Loucy (cell line): ENCODE results near the gene PSMC6.

Experiments
- H2AFZ ChIP-seq: fragments of 200-600 bp; sonication (generic); 2 replicates; pipeline ENCODE4 v1.6.0; 2016; ENCODE audit warnings: antibody characterized with exemption, mild to moderate bottlenecking, low read length, moderate library complexity
- H3F3A ChIP-seq: fragments of 200-600 bp; 2 replicates; pipeline ENCODE4 v1.6.0; 2016; ENCODE audit warnings: antibody characterized with exemption, low read depth, mild to moderate bottlenecking
- H3K27me3 ChIP-seq: fragments of 200-600 bp; sonication (generic); 2 replicates; pipeline ENCODE4 v1.6.1; 2014; ENCODE audit warnings: low read length, mild to moderate bottlenecking; ENCODE audit not compliant: insufficient read depth, poor library complexity, severe bottlenecking
- H3K36me3 ChIP-seq: fragments of 200-600 bp; sonication (generic); 2 replicates; pipeline ENCODE4 v1.6.1; 2016; ENCODE audit warnings: low read length; ENCODE audit not compliant: insufficient read depth
- H3K4me1 ChIP-seq: fragments of 200-600 bp; sonication (generic); 2 replicates; pipeline ENCODE4 v1.5.1; 2014; ENCODE audit warnings: low read length, mild to moderate bottlenecking; ENCODE audit not compliant: insufficient read depth, poor library complexity, severe bottlenecking
- H3K4me2 ChIP-seq: fragments of 200-600 bp; sonication (generic); 2 replicates; pipeline ENCODE4 v1.6.0; 2014; ENCODE audit warnings: antibody characterized with exemption, low read length, low read depth, mild to moderate bottlenecking; ENCODE audit not compliant: poor library complexity, severe bottlenecking
- H3K4me3 ChIP-seq: fragments of 200-600 bp; sonication (generic); 2 replicates; pipeline ENCODE4 v1.5.1; 2014; ENCODE audit warnings: low read length, mild to moderate bottlenecking, mixed read lengths; ENCODE audit not compliant: poor library complexity, severe bottlenecking
- H3K79me2 ChIP-seq: fragments of 200-600 bp; sonication (generic); 2 replicates; pipeline ENCODE4 v1.6.1; 2014; ENCODE audit warnings: low read length; ENCODE audit not compliant: insufficient read depth
- H3K9ac ChIP-seq: fragments of 200-600 bp; sonication (generic); 2 replicates; pipeline ENCODE4 v1.6.0; 2014; ENCODE audit warnings: mild to moderate bottlenecking, low read depth, low read length, moderate library complexity; ENCODE audit not compliant: poor library complexity, severe bottlenecking
- H3K9me2 ChIP-seq: fragments of 200-600 bp; sonication (generic); replicated peaks from 2 replicates; pipeline ENCODE4 v1.6.1; 2016; ENCODE audit warnings: low read depth, low read length, mixed read lengths
- H3K9me3 ChIP-seq: fragments of 200-600 bp; sonication (generic); 2 replicates; pipeline ENCODE4 v1.6.1; 2014; ENCODE audit warnings: mild to moderate bottlenecking, antibody characterized with exemption, low read length, low read depth; ENCODE audit not compliant: insufficient read depth
- H4K20me1 ChIP-seq: fragments of 200-600 bp; sonication (generic); 2 replicates; pipeline ENCODE4 v1.6.0; 2014; ENCODE audit warnings: antibody characterized with exemption, low read length, mild to moderate bottlenecking; ENCODE audit not compliant: insufficient read depth, poor library complexity, severe bottlenecking
- EZH2phosphoT487 ChIP-seq: fragments of 200-600 bp; IDR thresholded peaks from 2 replicates; pipeline ENCODE4 v1.6.1; 2018; ENCODE audit warnings: antibody characterized with exemption, mild to moderate bottlenecking, moderate library complexity, borderline replicate concordance
- TF ChIP-seq, protein P1 (sequence below): fragments of 200-600 bp; sonication (generic); conservative IDR thresholded peaks from 2 replicates; pipeline ENCODE4 v1.5.1; 2014; ENCODE audit warnings: mild to moderate bottlenecking, antibody characterized with exemption, low read length

Gene PSMC6

DNA sequence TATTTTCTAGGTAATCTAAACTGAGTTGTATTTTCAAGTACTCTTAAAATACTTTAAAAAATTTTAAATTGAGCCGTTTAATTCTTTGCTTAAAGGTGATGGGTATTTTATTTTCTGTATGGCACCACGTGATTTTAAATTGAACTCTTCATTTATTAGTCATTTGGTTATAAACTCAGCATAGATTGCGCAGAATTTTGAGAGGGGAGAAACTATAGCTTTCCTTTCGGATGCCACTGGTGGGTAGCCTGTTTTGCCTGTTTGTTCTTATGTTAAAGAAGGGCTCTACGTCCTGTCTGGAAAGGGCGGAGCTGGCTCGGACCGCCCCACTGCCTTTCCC lies 22.6 kb downstream of the PSMC6 start:
- Histone ChIP-seq H3K36me3 (peaks cover 23% of the 10 kb centered on the region), H3K27me3 (no peaks in the 10 kb centered on the region), H3K79me2 (peaks cover 34% of the 10 kb centered on the region), H3K4me2 (peak overlapping the region; percentile 72), H4K20me1 (peaks cover 4% of the 10 kb centered on the region), H3K4me1 (peaks cover 27% of the 10 kb centered on the region), H3K4me3 (peak overlapping the region; percentile 60), H3K9ac (no peak overlapping the region), H3K9me2 (no peaks in the 10 kb centered on the region), H2AFZ (no peak overlapping the region), H3K9me3 (no peaks in the 10 kb centered on the region), H3F3A (0 out of 2 replicates have a peak, but pooled peaks cover 5% of the 10 kb centered on the region)
- TF ChIP-seq, protein P1, sequence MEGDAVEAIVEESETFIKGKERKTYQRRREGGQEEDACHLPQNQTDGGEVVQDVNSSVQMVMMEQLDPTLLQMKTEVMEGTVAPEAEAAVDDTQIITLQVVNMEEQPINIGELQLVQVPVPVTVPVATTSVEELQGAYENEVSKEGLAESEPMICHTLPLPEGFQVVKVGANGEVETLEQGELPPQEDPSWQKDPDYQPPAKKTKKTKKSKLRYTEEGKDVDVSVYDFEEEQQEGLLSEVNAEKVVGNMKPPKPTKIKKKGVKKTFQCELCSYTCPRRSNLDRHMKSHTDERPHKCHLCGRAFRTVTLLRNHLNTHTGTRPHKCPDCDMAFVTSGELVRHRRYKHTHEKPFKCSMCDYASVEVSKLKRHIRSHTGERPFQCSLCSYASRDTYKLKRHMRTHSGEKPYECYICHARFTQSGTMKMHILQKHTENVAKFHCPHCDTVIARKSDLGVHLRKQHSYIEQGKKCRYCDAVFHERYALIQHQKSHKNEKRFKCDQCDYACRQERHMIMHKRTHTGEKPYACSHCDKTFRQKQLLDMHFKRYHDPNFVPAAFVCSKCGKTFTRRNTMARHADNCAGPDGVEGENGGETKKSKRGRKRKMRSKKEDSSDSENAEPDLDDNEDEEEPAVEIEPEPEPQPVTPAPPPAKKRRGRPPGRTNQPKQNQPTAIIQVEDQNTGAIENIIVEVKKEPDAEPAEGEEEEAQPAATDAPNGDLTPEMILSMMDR = no peak
- TF ChIP-seq EZH2phosphoT487 = no peak

DNA sequence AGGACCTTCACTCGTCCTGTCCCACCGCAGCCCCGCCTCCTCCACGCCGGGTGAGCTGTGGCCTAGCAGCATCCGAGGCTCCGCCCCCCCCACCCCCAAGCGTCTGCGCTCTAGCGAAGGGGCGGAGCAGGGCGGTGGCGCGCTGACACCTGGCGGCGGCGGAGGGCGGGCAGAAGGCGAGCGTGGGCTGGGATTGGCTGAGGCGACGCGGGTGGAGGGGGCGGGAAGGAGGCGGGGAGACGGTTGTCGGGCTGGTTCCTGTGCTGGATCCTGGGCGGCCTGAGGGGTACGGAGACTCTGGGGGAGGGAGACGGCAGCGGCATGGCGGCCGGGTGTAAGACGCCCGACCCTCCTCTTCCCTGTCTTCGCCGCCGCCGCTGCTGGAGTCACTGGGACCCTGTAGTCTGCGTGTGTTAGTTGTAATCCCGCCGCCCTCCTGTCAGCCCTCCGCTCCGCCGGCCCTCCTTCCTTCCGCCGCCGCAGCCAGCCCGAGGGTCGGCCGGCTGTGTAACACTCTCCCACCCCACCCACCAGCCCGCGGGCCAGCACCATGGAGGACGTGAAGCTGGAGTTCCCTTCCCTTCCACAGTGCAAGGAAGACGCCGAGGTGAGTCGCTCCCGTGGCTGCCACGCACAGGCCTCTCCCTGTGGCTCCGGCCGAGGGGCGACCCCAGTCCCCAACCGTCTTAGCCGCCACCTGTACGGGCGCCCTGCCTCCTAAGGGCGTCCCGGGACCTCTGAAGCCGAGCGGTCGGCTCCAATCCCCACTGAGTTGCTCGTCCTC lies 23.1 kb downstream of the PSMC6 start, which contains the start of gene STYX:
Gene STYX, plus strand, starts transcription at position 242 of the 784 bp plus-strand sequence. Its CDS starts 309 bp downstream, at position 551.
- H3K36me3 ChIP-seq = peaks cover 18% of the 10 kb centered on the region
- no peaks in the 10 kb centered on the region for H3K27me3 ChIP-seq
- H4K20me1 ChIP-seq = peaks cover 4% of the 10 kb centered on the region
- 0 out of 2 replicates have a peak, but pooled peaks cover 5% of the 10 kb centered on the region for H3F3A ChIP-seq
- H3K9me3 ChIP-seq = no peaks in the 10 kb centered on the region
- peak within 1 kb of the TSS; percentile 89 for H2AFZ ChIP-seq
- H3K9me2 ChIP-seq = no peaks in the 10 kb centered on the region
- peak within 1 kb of the TSS; percentile 96 for H3K4me3 ChIP-seq
- peaks cover 29% of the 10 kb centered on the region for H3K4me1 ChIP-seq
- peak within 1 kb of the TSS; percentile 94 for H3K4me2 ChIP-seq
- peaks cover 34% of the 10 kb centered on the region for H3K79me2 ChIP-seq
- peak within 1 kb of the TSS; percentile 89 for H3K9ac ChIP-seq
- TF ChIP-seq, protein P1 = no peak
- no peak for TF ChIP-seq EZH2phosphoT487

DNA sequence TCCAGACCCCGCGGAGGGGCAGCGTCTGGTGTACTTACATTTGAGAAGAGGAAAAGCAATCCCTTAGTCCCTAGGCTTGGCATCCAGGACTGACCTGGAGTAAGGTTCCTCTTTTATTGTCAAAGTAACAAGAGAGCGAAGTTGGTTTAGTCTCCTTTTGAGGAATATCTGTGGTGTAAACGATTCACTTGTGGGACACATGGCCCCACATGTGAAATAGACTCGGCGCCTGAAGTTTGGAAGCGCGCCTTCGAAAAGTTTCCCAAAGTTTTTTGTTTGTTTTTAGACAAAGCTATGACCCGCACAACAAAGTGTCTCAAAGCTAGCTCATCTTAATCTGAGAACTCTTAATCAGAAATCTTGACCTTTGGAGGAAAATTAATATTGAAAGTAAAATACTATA lies 23.7 kb downstream of the PSMC6 start:
- Histone ChIP-seq H3K4me3 (peak overlapping the region; percentile 96), H3K27me3 (no peaks in the 10 kb centered on the region), H3F3A (0 out of 2 replicates have a peak, but pooled peaks cover 5% of the 10 kb centered on the region), H2AFZ (peak overlapping the region; percentile 89), H4K20me1 (peaks cover 4% of the 10 kb centered on the region), H3K79me2 (peaks cover 37% of the 10 kb centered on the region), H3K9me2 (no peaks in the 10 kb centered on the region), H3K4me1 (peaks cover 34% of the 10 kb centered on the region), H3K9me3 (no peaks in the 10 kb centered on the region), H3K9ac (peak overlapping the region; percentile 89), H3K4me2 (peak overlapping the region; percentile 94), H3K36me3 (peaks cover 12% of the 10 kb centered on the region; the same call in 1 of the 2 replicates)
- TF ChIP-seq, protein P1 = no peak
- no peak for TF ChIP-seq EZH2phosphoT487
